ENCODE data around the gene SLC4A9.

SLC4A9 gene

DNA sequence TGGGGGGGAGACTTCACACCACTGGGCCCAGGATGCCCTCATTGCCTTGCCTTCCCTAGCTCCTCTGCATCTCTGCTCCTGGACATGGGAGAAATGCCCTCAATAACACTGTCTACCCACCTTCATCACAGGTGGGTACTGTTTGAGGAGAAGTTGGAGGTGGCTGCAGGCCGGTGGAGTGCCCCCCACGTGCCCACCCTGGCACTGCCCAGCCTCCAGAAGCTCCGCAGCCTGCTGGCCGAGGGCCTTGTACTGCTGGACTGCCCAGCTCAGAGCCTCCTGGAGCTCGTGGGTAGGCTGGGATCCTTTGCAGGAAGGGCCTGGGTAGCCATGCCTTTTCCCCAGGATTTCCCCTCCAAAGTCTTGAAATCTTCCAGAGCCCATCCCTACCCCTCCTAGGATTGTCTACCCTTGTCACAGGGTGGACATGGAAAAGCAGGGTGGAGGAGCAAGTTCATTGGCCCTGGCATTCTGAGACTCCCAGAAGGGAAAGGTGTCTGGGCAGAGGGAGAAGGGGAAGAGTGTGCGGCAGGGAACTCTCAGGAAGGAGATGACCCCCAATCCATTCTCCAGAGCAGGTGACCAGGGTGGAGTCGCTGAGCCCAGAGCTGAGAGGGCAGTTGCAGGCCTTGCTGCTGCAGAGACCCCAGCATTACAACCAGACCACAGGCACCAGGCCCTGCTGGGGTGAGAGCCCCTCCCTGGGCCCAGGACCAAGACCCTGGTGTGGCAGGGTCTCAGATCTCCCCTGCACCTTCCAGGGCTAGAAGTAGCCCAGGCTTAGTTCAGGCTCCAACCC is 886 bp downstream of the SLC4A9 start:
- H3K23ac ChIP-seq (ENCODE audit: low read depth, low read length, poor library complexity), result no peak overlapping the region
- no peak overlapping the region for H4K91ac ChIP-seq (ENCODE audit: low read depth, low read length, poor library complexity)
- H3K4me2 ChIP-seq (ENCODE audit: insufficient read depth, low read length, poor library complexity, severe bottlenecking), result no peak overlapping the region
- H4K8ac ChIP-seq (ENCODE audit: low read depth, low read length), result no peak overlapping the region
- no peak overlapping the region for H2BK120ac ChIP-seq (ENCODE audit: low read depth, low read length)
- peak overlapping the region; percentile 52 for H3K18ac ChIP-seq (ENCODE audit: low read length)
- no CpG with 5 or more reads among the region's 7 CpGs for WGBS, 2 donors (ENCODE audit: extremely low coverage in 2 of 2, insufficient read length in 2 of 2, insufficient replicate concordance in 1 of 2)
- no peaks in the 10 kb centered on the region for H3K9me3 ChIP-seq (replicated peaks in 1 of 2; ENCODE audit: control insufficient read depth in 2 of 2, insufficient read depth in 1 of 2, low read depth in 1 of 2, low read length in 2 of 2)
- no peaks in the 10 kb centered on the region for H3K36me3 ChIP-seq (replicated peaks in 1 of 2; ENCODE audit: control insufficient read depth in 2 of 2, insufficient read depth in 2 of 2, low read length in 2 of 2)
- H3K4me1 ChIP-seq (ENCODE audit: control insufficient read depth in 2 of 2, insufficient read depth in 1 of 2, low read depth in 1 of 2, low read length in 2 of 2), result peaks cover 0 to 12% of the 10 kb centered on the region in 2 donors
- no peak overlapping the region for H2AK5ac ChIP-seq (ENCODE audit: low read depth, low read length)
- no peak overlapping the region for H2AFZ ChIP-seq (ENCODE audit: low read length)
- no peak overlapping the region for H3K27ac ChIP-seq (replicated peaks; ENCODE audit: low read length)
- no peak overlapping the region for H2BK15ac ChIP-seq (ENCODE audit: low read length)
- DNase-seq (ENCODE audit: low spot score), result no peak
- no peak overlapping the region for H3K4ac ChIP-seq (ENCODE audit: low read length)
- no peak overlapping the region for H2BK12ac ChIP-seq (ENCODE audit: low read length)
- no peak overlapping the region for H3K14ac ChIP-seq (ENCODE audit: low read length)
- no peaks in the 10 kb centered on the region for H3K79me1 ChIP-seq (ENCODE audit: low read depth, low read length)
- H3K9ac ChIP-seq (ENCODE audit: low read depth, low read length, poor library complexity), result no peak overlapping the region
- H3K27me3 ChIP-seq (ENCODE audit: control insufficient read depth in 3 of 3, insufficient read depth in 3 of 3, low read depth in 1 of 3, low read length in 3 of 3), result peaks cover 0 to 8% (median 0%) of the 10 kb centered on the region in 3 experiments
- peak overlapping the region; percentile 35 for H2BK5ac ChIP-seq (ENCODE audit: low read length)
- H3K4me3 ChIP-seq (ENCODE audit: low read length in 2 of 2), result no peak overlapping the region

DNA sequence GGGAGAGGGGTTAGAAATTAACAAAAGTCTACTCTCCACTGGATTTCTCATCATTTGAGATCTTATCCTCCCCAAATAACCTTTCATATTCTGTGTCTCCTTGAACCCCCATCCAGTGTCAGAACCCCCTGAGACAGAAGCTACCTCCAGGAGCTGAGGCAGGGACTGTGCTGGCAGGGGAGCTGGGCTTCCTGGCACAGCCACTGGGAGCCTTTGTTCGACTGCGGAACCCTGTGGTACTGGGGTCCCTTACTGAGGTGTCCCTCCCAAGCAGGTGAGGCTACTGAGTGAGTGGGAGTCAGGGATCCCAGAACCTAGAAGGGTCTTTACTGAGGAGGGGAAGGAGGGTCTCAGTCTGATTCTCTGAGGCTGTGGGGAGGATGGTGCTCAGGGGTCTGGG is 1.9 kb downstream of the SLC4A9 start:
- no CpG with 5 or more reads among the region's 2 CpGs for WGBS, 2 donors (ENCODE audit: extremely low coverage in 2 of 2, insufficient read length in 2 of 2, insufficient replicate concordance in 1 of 2)

DNA sequence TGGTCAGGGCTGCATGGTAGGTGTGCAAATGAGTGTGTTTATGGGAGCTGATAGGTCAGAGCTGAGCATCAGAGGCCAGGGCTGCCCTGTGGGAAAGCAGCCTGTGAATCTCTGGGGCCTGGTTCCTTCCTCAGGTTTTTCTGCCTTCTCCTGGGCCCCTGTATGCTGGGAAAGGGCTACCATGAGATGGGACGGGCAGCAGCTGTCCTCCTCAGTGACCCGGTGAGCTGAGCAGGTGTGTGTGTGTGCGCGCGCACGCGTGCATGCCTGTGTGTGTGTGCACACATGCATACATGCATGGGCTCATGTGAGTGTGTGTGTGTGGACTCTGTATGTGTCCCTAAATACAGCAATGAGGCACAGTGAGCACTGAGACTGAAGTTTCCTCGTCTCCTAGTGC is 2.3 kb downstream of the SLC4A9 start:
- H3K4me2 ChIP-seq (ENCODE audit: insufficient read depth, low read length, poor library complexity, severe bottlenecking), result no peak overlapping the region
- no peak overlapping the region for H3K4ac ChIP-seq (ENCODE audit: low read length)
- H3K23ac ChIP-seq (ENCODE audit: low read depth, low read length, poor library complexity), result no peak overlapping the region
- no peak overlapping the region for H2BK12ac ChIP-seq (ENCODE audit: low read length)
- no peak for DNase-seq (ENCODE audit: low spot score)
- no peak overlapping the region for H2BK5ac ChIP-seq (ENCODE audit: low read length)
- H3K9ac ChIP-seq (ENCODE audit: low read depth, low read length, poor library complexity), result no peak overlapping the region
- H4K91ac ChIP-seq (ENCODE audit: low read depth, low read length, poor library complexity), result no peak overlapping the region
- no peak overlapping the region for H3K4me3 ChIP-seq (ENCODE audit: low read length in 2 of 2)
- H3K18ac ChIP-seq (ENCODE audit: low read length), result no peak overlapping the region
- H3K79me1 ChIP-seq (ENCODE audit: low read depth, low read length), result no peaks in the 10 kb centered on the region
- no peak overlapping the region for H2BK120ac ChIP-seq (ENCODE audit: low read depth, low read length)
- WGBS, 2 donors (ENCODE audit: extremely low coverage in 2 of 2, insufficient read length in 2 of 2, insufficient replicate concordance in 1 of 2), result no CpG with 5 or more reads among the region's 8 CpGs
- no peaks in the 10 kb centered on the region for H3K36me3 ChIP-seq (replicated peaks in 1 of 2; ENCODE audit: control insufficient read depth in 2 of 2, insufficient read depth in 2 of 2, low read length in 2 of 2)
- H3K4me1 ChIP-seq (ENCODE audit: control insufficient read depth in 2 of 2, insufficient read depth in 1 of 2, low read depth in 1 of 2, low read length in 2 of 2), result peaks cover 0 to 10% of the 10 kb centered on the region in 2 donors
- peaks cover 0 to 8% (median 0%) of the 10 kb centered on the region in 3 experiments for H3K27me3 ChIP-seq (ENCODE audit: control insufficient read depth in 3 of 3, insufficient read depth in 3 of 3, low read depth in 1 of 3, low read length in 3 of 3)
- peak overlapping the region; percentile 2 for H2AK5ac ChIP-seq (ENCODE audit: low read depth, low read length)
- H3K9me3 ChIP-seq (replicated peaks in 1 of 2; ENCODE audit: control insufficient read depth in 2 of 2, insufficient read depth in 1 of 2, low read depth in 1 of 2, low read length in 2 of 2), result no peaks in the 10 kb centered on the region
- no peak overlapping the region for H3K14ac ChIP-seq (ENCODE audit: low read length)
- H3K27ac ChIP-seq (replicated peaks; ENCODE audit: low read length), result no peak overlapping the region
- H2BK15ac ChIP-seq (ENCODE audit: low read length), result no peak overlapping the region
- H4K8ac ChIP-seq (ENCODE audit: low read depth, low read length), result no peak overlapping the region
- H2AFZ ChIP-seq (ENCODE audit: low read length), result no peak overlapping the region

More for the DNA sequence above, 1.9 kb downstream of the SLC4A9 start:
- Histone ChIP-seq H2BK120ac (ENCODE audit: low read depth, low read length) (no peak overlapping the region), H3K4me3 (ENCODE audit: low read length in 2 of 2) (no peak overlapping the region), H3K79me1 (ENCODE audit: low read depth, low read length) (no peaks in the 10 kb centered on the region), H2BK12ac (ENCODE audit: low read length) (no peak overlapping the region), H3K23ac (ENCODE audit: low read depth, low read length, poor library complexity) (no peak overlapping the region), H3K9me3 (replicated peaks in 1 of 2; ENCODE audit: control insufficient read depth in 2 of 2, insufficient read depth in 1 of 2, low read depth in 1 of 2, low read length in 2 of 2) (no peaks in the 10 kb centered on the region), H3K9ac (ENCODE audit: low read depth, low read length, poor library complexity) (no peak overlapping the region), H3K18ac (ENCODE audit: low read length) (no peak overlapping the region), H4K8ac (ENCODE audit: low read depth, low read length) (no peak overlapping the region), H3K14ac (ENCODE audit: low read length) (no peak overlapping the region), H3K4ac (ENCODE audit: low read length) (no peak overlapping the region), H3K27ac (replicated peaks; ENCODE audit: low read length) (no peak overlapping the region), H3K36me3 (replicated peaks in 1 of 2; ENCODE audit: control insufficient read depth in 2 of 2, insufficient read depth in 2 of 2, low read length in 2 of 2) (no peaks in the 10 kb centered on the region), H2AFZ (ENCODE audit: low read length) (no peak overlapping the region), H2BK5ac (ENCODE audit: low read length) (no peak overlapping the region), H3K4me1 (ENCODE audit: control insufficient read depth in 2 of 2, insufficient read depth in 1 of 2, low read depth in 1 of 2, low read length in 2 of 2) (peaks cover 0 to 12% of the 10 kb centered on the region in 2 donors), H2AK5ac (ENCODE audit: low read depth, low read length) (peak overlapping the region; percentile 2), H3K4me2 (ENCODE audit: insufficient read depth, low read length, poor library complexity, severe bottlenecking) (no peak overlapping the region), H3K27me3 (ENCODE audit: control insufficient read depth in 3 of 3, insufficient read depth in 3 of 3, low read depth in 1 of 3, low read length in 3 of 3) (peaks cover 0 to 8% (median 0%) of the 10 kb centered on the region in 3 experiments), H4K91ac (ENCODE audit: low read depth, low read length, poor library complexity) (no peak overlapping the region), H2BK15ac (ENCODE audit: low read length) (no peak overlapping the region)
- DNase-seq (ENCODE audit: low spot score), result no peak

DNA sequence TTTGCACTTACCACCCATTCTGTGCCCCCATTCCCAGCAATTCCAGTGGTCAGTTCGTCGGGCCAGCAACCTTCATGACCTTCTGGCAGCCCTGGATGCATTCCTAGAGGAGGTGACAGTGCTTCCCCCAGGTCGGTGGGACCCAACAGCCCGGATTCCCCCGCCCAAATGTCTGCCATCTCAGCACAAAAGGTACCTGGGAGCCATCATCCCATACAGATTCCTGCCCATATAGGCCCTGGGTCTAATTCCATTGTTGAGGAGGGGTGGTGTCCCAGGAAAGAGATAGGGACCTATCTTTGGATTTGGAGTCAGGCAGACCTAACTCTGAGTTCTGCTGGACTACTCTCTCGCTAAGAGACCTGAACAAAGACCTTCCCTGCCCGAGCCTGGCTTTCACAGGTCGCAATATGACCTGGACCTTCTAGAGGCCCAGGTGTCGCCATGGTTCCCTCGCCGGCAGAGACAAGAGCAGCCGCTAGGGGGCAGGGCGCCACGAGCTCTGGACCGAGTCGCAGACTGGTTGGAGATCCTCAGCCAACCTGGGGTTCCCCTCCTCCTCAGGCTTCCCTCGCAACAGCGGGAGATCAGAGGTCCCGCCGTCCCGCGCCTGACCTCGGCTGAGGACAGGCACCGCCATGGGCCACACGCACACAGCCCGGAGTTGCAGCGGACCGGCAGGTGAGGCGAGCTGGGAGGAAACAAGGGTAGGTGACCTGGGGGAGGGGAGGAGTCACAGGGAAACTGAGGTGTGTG is 3.1 kb downstream of the SLC4A9 start:
- Histone ChIP-seq H3K9me3 (replicated peaks in 1 of 2; ENCODE audit: control insufficient read depth in 2 of 2, insufficient read depth in 1 of 2, low read depth in 1 of 2, low read length in 2 of 2) (no peaks in the 10 kb centered on the region), H2BK15ac (ENCODE audit: low read length) (no peak overlapping the region), H2BK120ac (ENCODE audit: low read depth, low read length) (no peak overlapping the region), H4K8ac (ENCODE audit: low read depth, low read length) (peak overlapping the region; percentile 88), H3K4me3 (ENCODE audit: low read length in 2 of 2) (peak overlapping the region in 1 of 2 donors; percentile 80), H3K14ac (ENCODE audit: low read length) (peak overlapping the region; percentile 59), H2AK5ac (ENCODE audit: low read depth, low read length) (peak overlapping the region; percentile 40), H3K23ac (ENCODE audit: low read depth, low read length, poor library complexity) (no peak overlapping the region), H3K4ac (ENCODE audit: low read length) (no peak overlapping the region), H4K91ac (ENCODE audit: low read depth, low read length, poor library complexity) (no peak overlapping the region), H3K9ac (ENCODE audit: low read depth, low read length, poor library complexity) (no peak overlapping the region), H3K4me1 (ENCODE audit: control insufficient read depth in 2 of 2, insufficient read depth in 1 of 2, low read depth in 1 of 2, low read length in 2 of 2) (peaks cover 0 to 7% of the 10 kb centered on the region in 2 donors), H3K4me2 (ENCODE audit: insufficient read depth, low read length, poor library complexity, severe bottlenecking) (peak overlapping the region; percentile 91), H2BK12ac (ENCODE audit: low read length) (no peak overlapping the region), H2AFZ (ENCODE audit: low read length) (peak overlapping the region; percentile 80), H3K27ac (replicated peaks; ENCODE audit: low read length) (no peak overlapping the region), H3K79me1 (ENCODE audit: low read depth, low read length) (no peaks in the 10 kb centered on the region), H3K18ac (ENCODE audit: low read length) (peak overlapping the region; percentile 82), H2BK5ac (ENCODE audit: low read length) (no peak overlapping the region), H3K27me3 (ENCODE audit: control insufficient read depth in 3 of 3, insufficient read depth in 3 of 3, low read depth in 1 of 3, low read length in 3 of 3) (peaks cover 0 to 8% (median 0%) of the 10 kb centered on the region in 3 experiments), H3K36me3 (replicated peaks in 1 of 2; ENCODE audit: control insufficient read depth in 2 of 2, insufficient read depth in 2 of 2, low read length in 2 of 2) (no peaks in the 10 kb centered on the region)
- no CpG with 5 or more reads among the region's 29 CpGs for WGBS, 2 donors (ENCODE audit: extremely low coverage in 2 of 2, insufficient read length in 2 of 2, insufficient replicate concordance in 1 of 2)
- DNase-seq (ENCODE audit: low spot score), result peak; percentile 69

Measured in neuronal stem cell (in vitro differentiated cells).